ENCODE data around the gene PES1. TPM values are rescaled to one million over a fixed set of nuclear protein-coding genes. Genes with fewer than 3 reads are reported as not detected.
"Not testable (repeated sequence)": the region's sequence is repeated elsewhere in the genome, so short reads cannot be mapped to it uniquely, and the experiment has no call there.

Gene PES1
- total RNA-seq, 2 donors from 2014 or later = 37.9 to 48.2 TPM

DNA sequence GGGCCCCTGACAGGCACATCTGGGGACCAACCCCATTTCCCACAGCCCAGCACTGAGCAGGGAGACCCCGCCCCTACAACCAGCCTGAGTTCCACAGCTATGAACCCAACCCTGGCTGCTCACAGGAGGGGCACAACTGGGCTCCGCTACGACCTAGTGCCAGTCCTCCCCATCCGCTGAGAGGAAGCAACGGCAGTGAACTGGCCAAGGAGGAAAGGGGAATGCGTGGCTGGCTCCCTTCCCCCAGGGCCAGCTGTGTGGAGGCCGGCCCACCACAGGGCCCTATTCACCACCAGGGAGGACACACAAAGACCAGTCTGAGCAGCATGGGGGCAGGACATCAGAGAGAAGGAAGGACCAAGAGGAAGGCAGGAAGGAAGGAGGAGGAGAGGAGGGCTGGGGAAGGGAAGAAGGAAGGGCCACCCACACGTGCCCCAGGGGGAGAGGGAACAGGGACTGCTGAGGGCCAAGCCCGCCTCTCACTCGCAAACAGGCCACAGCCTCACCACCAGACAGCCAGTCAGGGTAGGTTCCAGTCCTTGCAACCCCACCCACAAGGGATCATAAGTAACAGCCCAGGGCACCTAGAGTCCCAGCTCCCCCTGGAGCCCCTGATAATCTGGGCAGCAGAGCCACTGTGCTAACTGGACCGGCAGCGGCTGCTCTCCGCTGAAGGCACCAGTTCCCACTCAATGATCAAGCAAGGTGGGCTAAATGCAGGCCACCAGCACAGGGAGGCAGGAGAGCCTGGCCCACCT, 8.7 kb downstream of the PES1 start:
- intact Hi-C loops (cut with DNase I) = no loop called here
- no peak for DNase-seq (ENCODE audit: low spot score)

DNA sequence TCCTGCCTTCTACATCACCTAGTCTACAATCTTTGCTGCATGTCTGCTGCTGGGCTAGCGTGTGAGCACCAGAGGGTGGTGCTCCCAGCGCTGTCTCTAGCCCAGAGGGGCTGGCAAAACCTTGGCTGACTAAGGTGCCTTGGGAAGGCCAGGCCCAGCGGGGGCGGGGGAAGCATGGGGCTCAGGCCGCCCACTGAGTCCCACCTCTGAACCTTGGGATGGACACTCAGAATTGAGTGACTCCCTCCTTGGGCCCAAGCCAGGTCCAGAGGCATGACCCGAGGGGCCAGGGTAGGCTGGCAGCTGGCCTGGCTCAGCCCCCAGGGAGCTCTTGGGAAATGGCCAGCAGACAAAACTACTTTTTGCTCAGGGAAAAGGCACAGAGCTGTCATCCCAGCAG, 9.7 kb downstream of the PES1 start:
- no peak for DNase-seq (ENCODE audit: low spot score)
- intact Hi-C loops (cut with DNase I) = no loop called here

DNA sequence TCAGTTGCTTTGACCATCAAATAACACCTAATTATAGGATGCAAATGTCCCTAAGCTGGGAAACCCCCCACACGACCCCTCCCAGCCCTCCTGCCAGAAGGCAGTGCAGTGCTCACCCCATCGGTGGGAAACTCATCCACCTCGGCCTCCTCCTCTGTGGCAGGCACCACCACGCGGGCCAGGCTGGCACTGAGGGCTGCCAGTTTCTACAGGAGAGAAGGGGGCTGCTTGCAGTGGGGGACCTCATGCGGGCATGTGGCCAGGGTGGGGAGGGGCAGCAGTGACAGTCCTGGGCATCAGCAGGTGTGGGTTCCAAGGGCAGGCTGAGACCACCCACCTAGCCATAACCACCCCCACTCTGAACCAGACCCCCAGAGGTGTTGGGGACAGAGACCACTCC, 10.8 kb downstream of the PES1 start:
- no peak for DNase-seq (ENCODE audit: low spot score)
- intact Hi-C loops (cut with DNase I) = no loop called here

DNA sequence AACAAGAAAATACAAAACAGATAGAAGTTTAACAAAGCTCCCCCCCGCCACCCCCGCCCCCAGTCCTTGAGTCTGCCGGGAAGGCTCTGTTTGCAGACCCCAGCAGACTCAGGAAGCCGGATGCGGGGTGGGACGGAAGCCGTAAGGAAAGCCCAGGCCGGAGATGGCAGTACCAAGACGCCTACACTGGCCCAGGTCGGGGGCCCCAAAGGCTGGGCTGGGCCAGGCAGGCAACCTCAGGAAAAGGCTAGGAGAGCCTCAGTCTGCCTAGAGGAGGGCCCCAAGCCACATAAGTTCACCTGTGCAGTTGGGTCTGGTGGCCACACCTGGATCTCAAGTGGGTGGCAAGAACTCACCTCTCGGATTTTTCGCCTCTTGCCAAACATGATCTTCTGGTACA, 13.2 kb downstream of the PES1 start:
- intact Hi-C loops (cut with DNase I) = no loop called here
- DNase-seq (ENCODE audit: low spot score) = no peak

DNA sequence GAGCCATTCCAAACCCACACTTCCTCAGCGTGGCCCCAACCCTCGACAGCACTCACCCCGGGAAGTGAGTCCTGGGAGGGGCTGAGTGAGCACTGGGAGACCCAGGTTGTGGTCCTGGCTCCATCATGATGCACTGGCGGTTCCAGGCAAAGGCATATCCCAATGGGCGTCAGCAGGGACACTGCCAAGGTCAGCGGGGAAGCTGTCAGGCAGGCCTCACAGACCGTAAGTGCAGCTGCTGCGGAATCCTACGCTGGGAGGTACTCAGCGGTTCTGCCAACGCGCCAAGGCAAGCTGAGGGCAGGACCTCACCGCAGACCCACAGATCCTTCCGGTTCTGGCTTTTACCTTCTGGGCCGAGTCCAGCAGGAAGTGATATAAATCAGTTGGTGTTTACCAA, 15.9 kb downstream of the PES1 start:
- intact Hi-C loops (cut with DNase I) = no loop called here
- no peak for DNase-seq (ENCODE audit: low spot score)

- DNase-seq (ENCODE audit: low spot score) = peak; percentile 90
- intact Hi-C loops (cut with DNase I) = no loop called here
Measured at GRCh38 chr22:30574997-30575671, 16.6 kb downstream of the PES1 start.

DNA sequence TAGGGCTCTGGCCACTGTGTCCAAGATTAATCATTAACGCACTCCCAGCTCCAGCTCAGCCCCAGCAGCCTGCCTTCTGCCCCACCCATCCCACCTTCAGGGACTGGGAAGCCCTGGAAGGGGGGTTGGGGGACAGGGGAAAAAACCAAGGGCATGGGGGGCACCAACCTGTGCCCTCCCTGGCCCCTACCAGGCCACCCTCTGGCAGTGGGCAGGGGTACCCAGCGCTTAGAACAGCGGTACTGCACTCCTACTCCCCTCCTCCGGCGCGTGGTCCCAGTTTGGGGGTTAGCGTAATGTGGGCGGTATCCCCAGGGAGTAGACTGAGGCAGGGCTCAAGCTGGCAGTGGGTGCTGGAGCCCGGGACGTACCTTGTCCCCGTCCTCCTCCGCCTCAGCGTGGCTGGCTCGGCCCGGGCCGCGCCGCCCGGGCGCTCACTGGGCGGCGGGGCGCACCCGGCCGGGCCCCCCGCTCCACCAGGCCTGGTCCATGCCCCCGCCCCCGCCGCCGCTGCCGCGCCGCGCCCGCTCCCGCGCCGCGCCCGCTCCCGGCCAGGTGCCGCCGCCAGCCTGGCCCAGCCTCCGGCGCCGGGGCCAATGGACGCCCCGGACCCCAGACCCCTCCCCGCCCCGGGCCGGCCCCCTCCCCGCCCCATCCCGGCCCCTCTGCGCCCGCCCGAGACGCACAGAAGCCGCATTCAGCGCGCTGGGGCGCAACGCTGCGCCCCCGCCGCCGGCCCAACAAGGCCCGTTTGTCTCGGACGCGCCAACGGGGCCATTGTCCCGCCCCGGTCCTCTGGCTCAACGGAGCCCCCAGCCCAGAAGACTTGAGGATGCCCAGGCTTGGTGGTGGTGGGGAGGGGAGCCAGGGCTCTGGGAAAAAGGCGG, 17.4 kb downstream of the PES1 start, which contains the start of gene GAL3ST1:
Gene GAL3ST1 (minus strand): TSS at position 571 of the 887 bp plus-strand sequence. CDS start 17,273 bp downstream, outside the sequence.
- intact Hi-C loops (cut with DNase I) = no loop called here
- DNase-seq (ENCODE audit: low spot score) = no peak

DNA sequence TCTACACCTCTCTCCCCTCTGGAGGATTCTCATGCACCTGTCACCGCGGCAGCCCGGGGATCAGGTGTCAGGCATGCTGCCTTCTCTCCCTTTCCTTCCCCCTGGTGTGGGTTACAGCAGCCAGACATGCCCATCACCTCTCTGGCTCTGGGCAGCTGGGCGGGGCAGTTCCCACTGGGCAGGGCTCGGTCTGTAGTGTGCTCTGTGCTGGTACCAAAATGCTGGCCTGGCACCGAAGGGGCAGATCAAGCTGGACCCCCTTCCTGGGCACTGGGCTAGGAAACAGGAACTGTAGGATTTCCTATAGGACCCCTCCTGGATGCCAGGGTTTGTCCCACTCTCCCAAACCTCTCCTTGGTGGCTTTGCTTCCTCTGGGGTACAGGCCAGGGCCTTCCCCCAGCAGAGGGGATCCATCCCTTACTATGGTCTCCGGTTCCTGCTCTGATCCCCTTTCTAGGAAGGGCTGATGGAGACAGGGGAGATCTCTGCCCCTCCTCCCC, 18.1 kb downstream of the PES1 start:
- intact Hi-C loops (cut with DNase I) = no loop called here
- no peak for DNase-seq (ENCODE audit: low spot score)

DNA sequence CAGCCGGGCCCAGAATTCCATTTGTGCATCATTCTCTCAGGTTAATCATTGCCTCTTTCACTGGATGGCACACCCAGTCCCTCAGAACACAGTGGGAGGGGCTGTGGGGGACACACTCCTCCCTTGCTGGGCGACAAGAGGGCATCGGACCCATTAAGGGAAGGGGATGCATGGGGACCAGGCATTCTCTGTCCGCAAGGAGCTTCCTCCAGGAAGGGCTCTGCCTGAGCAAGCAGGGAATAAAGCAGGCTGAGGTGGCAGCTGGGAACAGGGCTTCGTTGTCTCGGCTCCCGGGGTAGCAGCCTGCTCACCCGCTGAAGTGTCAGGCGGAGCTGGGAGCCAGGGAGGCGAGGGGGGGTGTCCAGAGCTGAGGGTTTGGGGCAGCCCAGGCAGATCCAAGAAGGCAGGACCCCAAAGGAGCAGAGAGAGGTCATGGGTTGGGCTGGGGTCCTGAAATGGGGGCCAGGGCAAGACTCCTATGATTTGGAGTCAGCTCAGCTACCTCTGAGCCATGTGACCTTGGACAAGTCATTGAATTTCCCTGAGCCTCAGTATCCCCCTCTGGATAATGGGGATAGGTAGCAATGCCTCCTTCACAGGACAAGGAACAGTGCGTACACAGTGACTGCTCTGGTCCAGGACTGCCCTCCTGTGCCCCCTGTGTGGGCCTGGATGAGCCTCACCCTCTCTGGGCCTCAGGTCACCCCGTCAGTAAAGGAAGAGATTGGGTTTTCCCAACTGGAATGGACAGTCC, 18.7 kb downstream of the PES1 start:
- intact Hi-C loops (cut with DNase I) = no loop called here
- DNase-seq (ENCODE audit: low spot score) = no peak

DNA sequence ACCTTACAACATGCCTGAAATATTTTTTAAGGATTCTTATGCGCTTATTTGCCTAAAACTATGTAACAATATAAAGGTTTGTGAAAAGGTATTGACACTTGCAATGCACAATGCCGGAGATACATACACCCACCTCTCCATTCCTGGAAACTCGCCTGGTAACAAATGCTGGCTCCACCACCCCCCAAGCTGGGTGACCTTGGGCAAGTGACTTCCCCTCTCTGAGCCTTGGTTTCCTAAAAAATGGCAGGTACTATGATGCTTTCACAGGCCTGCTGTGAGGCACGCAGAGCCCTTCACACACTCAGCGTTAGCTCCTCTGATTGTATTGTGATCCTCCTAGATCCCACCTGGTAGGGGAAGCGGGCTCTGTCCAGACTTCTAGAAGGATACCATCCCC, 19.5 kb downstream of the PES1 start:
- intact Hi-C loops (cut with DNase I) = no loop called here
- DNase-seq (ENCODE audit: low spot score) = no peak

DNA sequence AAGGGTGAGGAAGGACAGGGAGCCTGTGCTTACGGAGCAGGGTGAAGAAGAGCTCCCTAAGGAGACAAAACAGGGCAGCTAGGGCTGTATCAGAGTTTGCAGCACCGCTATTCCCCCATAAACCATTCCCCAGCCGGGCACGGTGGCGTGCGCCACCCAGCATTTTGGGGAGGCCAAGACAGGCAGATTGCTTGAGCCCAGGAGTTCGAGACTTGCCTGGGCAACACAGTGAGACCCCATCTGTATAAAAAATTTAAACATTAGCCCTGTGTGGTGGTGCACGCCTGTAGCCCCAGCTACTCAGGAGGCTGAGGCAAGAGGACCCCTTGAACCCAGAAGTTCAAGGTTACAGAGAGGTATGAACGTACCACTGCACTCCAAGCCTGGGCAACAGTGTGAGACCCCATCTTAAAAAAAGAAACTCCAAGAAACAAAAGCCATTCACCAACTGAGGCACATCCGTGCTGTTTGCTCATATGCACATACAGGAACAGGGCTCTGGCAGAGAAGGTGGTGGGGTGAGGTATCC, 22.0 kb downstream of the PES1 start:
- intact Hi-C loops (cut with DNase I) = no loop called here

GRCh38 chr22:30568137-30568805, 23.4 kb downstream of the PES1 start:
- intact Hi-C loops (cut with DNase I) = no loop called here
- no peak for DNase-seq (ENCODE audit: low spot score)

More for the DNA sequence above, 22.0 kb downstream of the PES1 start:
- no peak for DNase-seq (ENCODE audit: low spot score)

- DNase-seq (ENCODE audit: low spot score); intact Hi-C loops (cut with DNase I): not testable (repeated sequence)
Measured at GRCh38 chr22:30567277-30567676, 24.4 kb downstream of the PES1 start.

DNA sequence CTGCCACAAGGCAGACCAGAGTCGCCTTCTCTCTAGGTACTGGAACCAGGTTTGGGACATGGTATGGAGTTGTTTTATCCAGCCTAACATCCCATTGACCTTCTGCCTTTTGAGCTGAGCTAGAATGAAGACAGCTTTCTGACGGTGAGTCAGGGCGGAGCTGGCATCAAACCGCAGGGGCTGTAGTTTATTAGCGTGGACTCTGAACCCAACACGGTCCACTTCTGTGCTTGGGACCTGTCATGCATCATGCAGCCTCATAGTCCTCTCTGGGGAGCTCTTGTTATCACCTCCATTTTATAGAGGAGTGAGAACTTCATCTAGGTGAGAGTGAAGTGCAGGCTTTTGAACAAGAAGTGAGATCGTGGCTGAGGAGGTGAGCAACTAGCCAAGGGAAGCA, 25.6 kb downstream of the PES1 start:
- intact Hi-C loops (cut with DNase I) = no loop called here
- DNase-seq (ENCODE audit: low spot score) = no peak

GRCh38 chr22:30565341-30565740, 26.4 kb downstream of the PES1 start:
- intact Hi-C loops (cut with DNase I) = no loop called here
- no peak for DNase-seq (ENCODE audit: low spot score)

DNA sequence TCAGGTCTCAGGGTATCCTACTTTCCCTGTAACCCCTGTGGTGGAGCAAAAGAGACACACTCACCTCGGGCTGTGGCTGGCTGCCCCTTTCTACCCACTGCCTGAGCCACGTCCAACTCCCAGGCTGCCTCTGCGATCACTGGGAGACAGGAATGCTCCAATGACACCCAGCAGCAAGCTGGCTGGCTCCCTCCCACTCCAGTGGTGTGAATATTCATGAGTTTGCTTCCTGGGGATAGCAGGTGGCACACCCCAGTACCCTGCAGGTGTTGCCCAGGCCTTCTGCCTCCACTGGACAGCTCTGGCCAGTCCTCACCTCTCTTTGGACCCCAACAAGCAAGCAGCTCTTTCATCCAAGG, 27.0 kb downstream of the PES1 start:
- intact Hi-C loops (cut with DNase I) = no loop called here
- no peak for DNase-seq (ENCODE audit: low spot score)

GRCh38 chr22:30564045-30564760, 27.5 kb downstream of the PES1 start:
- intact Hi-C loops (cut with DNase I) = no loop called here
- DNase-seq (ENCODE audit: low spot score) = no peak

GRCh38 chr22:30562366-30562765, 29.3 kb downstream of the PES1 start:
- intact Hi-C loops (cut with DNase I) = no loop called here
- DNase-seq (ENCODE audit: low spot score) = no peak

Measured in posterior vena cava (tissue), 2 donors.